ENCODE results near the gene CEACAM8.
"Not testable (repeated sequence)": the region's sequence is repeated elsewhere in the genome, so short reads cannot be mapped to it uniquely, and the experiment has no call there.

The CEACAM8 gene

GRCh38 chr19:42544146-42544545 lies 50.6 kb downstream of the CEACAM8 start:
- Histone ChIP-seq H3K4me1 (no peaks in the 10 kb centered on the region), H3K9me3 (no peaks in the 10 kb centered on the region), H3K27ac (no peak overlapping the region), H3K4me3 (no peak overlapping the region), H3K36me3 (no peaks in the 10 kb centered on the region), H3K27me3 (peaks cover 0 to 5% of the 10 kb centered on the region in 2 donors)
- DNase-seq = no peak
- TF ChIP-seq CTCF (IDR thresholded peaks at IDR 0.05) = no peak
- intact Hi-C loops (cut with DNase I; ENCODE audit: low total_unique reads) = no loop called here

GRCh38 chr19:42542791-42543190 lies 51.9 kb downstream of the CEACAM8 start:
- Histone ChIP-seq H3K27ac (no peak overlapping the region), H3K36me3 (no peaks in the 10 kb centered on the region), H3K9me3 (no peaks in the 10 kb centered on the region), H3K27me3 (peaks cover 0 to 5% of the 10 kb centered on the region in 2 donors), H3K4me3 (no peak overlapping the region), H3K4me1 (no peaks in the 10 kb centered on the region)
- TF ChIP-seq CTCF (IDR thresholded peaks at IDR 0.05) = no peak
- no peak for DNase-seq
- intact Hi-C loops (cut with DNase I; ENCODE audit: low total_unique reads) = no loop called here

GRCh38 chr19:42540071-42540553 lies 54.6 kb downstream of the CEACAM8 start:
- Histone ChIP-seq H3K4me3 (no peak overlapping the region), H3K36me3 (no peaks in the 10 kb centered on the region), H3K4me1 (no peaks in the 10 kb centered on the region), H3K27me3 (no peaks in the 10 kb centered on the region), H3K9me3 (no peaks in the 10 kb centered on the region), H3K27ac (no peak overlapping the region)
- no peak for DNase-seq
- intact Hi-C loops (cut with DNase I; ENCODE audit: low total_unique reads) = no loop called here
- no peak for TF ChIP-seq CTCF (IDR thresholded peaks at IDR 0.05)

- H3K9me3 ChIP-seq = no peaks in the 10 kb centered on the region
- intact Hi-C loops (cut with DNase I; ENCODE audit: low total_unique reads) = no loop called here
- no peak overlapping the region for H3K4me3 ChIP-seq
- TF ChIP-seq CTCF (IDR thresholded peaks at IDR 0.05) = no peak
- H3K27ac ChIP-seq = no peak overlapping the region
- no peaks in the 10 kb centered on the region for H3K27me3 ChIP-seq
- H3K4me1 ChIP-seq = no peaks in the 10 kb centered on the region
- DNase-seq = no peak
- no peaks in the 10 kb centered on the region for H3K36me3 ChIP-seq
These were observed 55.6 kb downstream of the CEACAM8 start for GRCh38 chr19:42538841-42539709.

GRCh38 chr19:42535276-42535675 lies 59.4 kb downstream of the CEACAM8 start:
- DNase-seq; intact Hi-C loops (cut with DNase I; ENCODE audit: low total_unique reads); H3K27me3 ChIP-seq; H3K36me3 ChIP-seq; H3K4me1 ChIP-seq; H3K9me3 ChIP-seq; H3K4me3 ChIP-seq; H3K27ac ChIP-seq: not testable (repeated sequence)

- H3K27ac ChIP-seq = no peak overlapping the region
- TF ChIP-seq CTCF (IDR thresholded peaks at IDR 0.05) = no peak
- intact Hi-C loops (cut with DNase I; ENCODE audit: low total_unique reads) = no loop called here
- H3K36me3 ChIP-seq = no peaks in the 10 kb centered on the region
- no peaks in the 10 kb centered on the region for H3K4me1 ChIP-seq
- H3K9me3 ChIP-seq = no peaks in the 10 kb centered on the region
- H3K27me3 ChIP-seq = no peaks in the 10 kb centered on the region
- no peak for DNase-seq
- no peak overlapping the region for H3K4me3 ChIP-seq
These were observed 60.3 kb downstream of the CEACAM8 start for GRCh38 chr19:42534391-42534790.

Data from tibial artery (tissue), 4 donors.